ENCODE measurements around the gene CXXC5.

GRCh38 chr5:139600336-139600949 lies 47.7 kb upstream of the CXXC5 start:
- TF ChIP-seq CTCF (IDR thresholded peaks at IDR 0.05), result no peak
- TF ChIP-seq POLR2AphosphoS5 (IDR thresholded peaks at IDR 0.05; ENCODE audit: low read depth, low read length), result no peak

All from Panc1 (cell line).